ENCODE data around the gene LENG1.
A peak's percentile ranks its signal among the peaks of the same experiment; 100 is the strongest.

The LENG1 gene

DNA sequence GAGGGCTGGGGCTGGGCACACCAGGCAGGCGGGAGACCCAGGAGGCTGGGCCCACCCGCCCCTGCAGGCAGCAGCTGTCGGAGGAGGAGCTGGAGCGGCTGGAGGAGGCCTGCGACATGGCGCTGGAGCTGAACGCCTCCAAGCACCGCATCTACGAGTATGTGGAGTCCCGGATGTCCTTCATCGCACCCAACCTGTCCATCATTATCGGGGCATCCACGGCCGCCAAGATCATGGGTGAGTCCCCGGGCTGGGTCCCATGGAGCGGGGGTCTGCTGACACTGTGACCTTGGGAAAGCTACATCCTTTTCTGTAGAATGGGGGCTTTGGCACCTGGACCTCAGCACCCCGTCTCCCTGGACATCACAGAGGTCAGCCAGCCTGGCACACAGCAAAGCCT, 35.8 kb downstream of the LENG1 start:
- POLR2A ChIA-PET = interaction anchor here (0.8 to 0.9 kb wide), 3 partner anchors 14 to 189 kb away, joined by 3 read pairs; partner anchors contain the start of genes CNOT3 and LILRA5
- TF ChIP-seq ZNF384 (IDR thresholded peaks at IDR 0.05) = no peak
- CTCF ChIA-PET = no interaction called here
- DNase-seq (ENCODE audit: extremely low spot score) = no peak

GRCh38 chr19:54121259-54121658, 38.3 kb downstream of the LENG1 start:
- TF ChIP-seq SUZ12 (IDR thresholded peaks at IDR 0.05) (no peak), LEF1 (IDR thresholded peaks at IDR 0.05; ENCODE audit: borderline replicate concordance) (no peak), ARNT (IDR thresholded peaks at IDR 0.05) (no peak), HDGF (IDR thresholded peaks at IDR 0.05; ENCODE audit: borderline replicate concordance) (no peak), FOXA1 (IDR thresholded peaks at IDR 0.05) (no peak), ELF4 (IDR thresholded peaks at IDR 0.05) (no peak), L3MBTL2 (conservative IDR thresholded peaks at IDR 0.05) (no peak), CTBP1 (IDR thresholded peaks at IDR 0.05; ENCODE audit: borderline replicate concordance) (no peak), ZNF384 (IDR thresholded peaks at IDR 0.05) (no peak), BHLHE40 (IDR thresholded peaks at IDR 0.05; ENCODE audit: borderline replicate concordance) (no peak), TARDBP (IDR thresholded peaks at IDR 0.05) (no peak), PKNOX1 (IDR thresholded peaks at IDR 0.05) (no peak), FOXM1 (IDR thresholded peaks at IDR 0.05; ENCODE audit: borderline replicate concordance) (no peak), FOXK2 (IDR thresholded peaks at IDR 0.05) (no peak)
- DNase-seq (ENCODE audit: extremely low spot score) = no peak
- ChIA-PET POLR2A (no interaction called here), CTCF (no interaction called here)

GRCh38 chr19:54115109-54116063, 44.1 kb downstream of the LENG1 start, which contains the start of the genes PRPF31 and TFPT:
Gene PRPF31, plus strand, starts transcription at chr19:54115754. Its CDS starts 2,525 bp downstream, at chr19:54118279.
Gene TFPT, minus strand, starts transcription at chr19:54115657. Its CDS starts 388 bp downstream, at chr19:54115269.
- CTCF ChIA-PET = no interaction called here
- TF ChIP-seq FOXK2 (IDR thresholded peaks at IDR 0.05) (peak; percentile 71; the same call in 1 of the 2 replicates), PKNOX1 (IDR thresholded peaks at IDR 0.05) (no peak), NFRKB (IDR thresholded peaks at IDR 0.05) (no peak), ZNF384 (IDR thresholded peaks at IDR 0.05) (peak; percentile 71), HDGF (IDR thresholded peaks at IDR 0.05; ENCODE audit: borderline replicate concordance) (no peak), L3MBTL2 (conservative IDR thresholded peaks at IDR 0.05) (peak; percentile 66), SUZ12 (IDR thresholded peaks at IDR 0.05) (peak; percentile 91), BHLHE40 (IDR thresholded peaks at IDR 0.05; ENCODE audit: borderline replicate concordance) (no peak), LEF1 (IDR thresholded peaks at IDR 0.05; ENCODE audit: borderline replicate concordance) (no peak), FOXM1 (IDR thresholded peaks at IDR 0.05; ENCODE audit: borderline replicate concordance) (no peak), TARDBP (IDR thresholded peaks at IDR 0.05) (no peak), CTBP1 (IDR thresholded peaks at IDR 0.05; ENCODE audit: borderline replicate concordance) (peak; percentile 52; the same call in 1 of the 2 replicates), ELF4 (IDR thresholded peaks at IDR 0.05) (peak; percentile 95), FOXA1 (IDR thresholded peaks at IDR 0.05) (no peak), ARNT (IDR thresholded peaks at IDR 0.05) (no peak), SP1 (IDR thresholded peaks at IDR 0.05) (no peak)
- peak; percentile 94 for DNase-seq (ENCODE audit: extremely low spot score)
- POLR2A ChIA-PET = interaction anchor here (0.6 to 5.9 kb wide), 10 partner anchors 10 to 135 kb away, joined by 3 to 28 read pairs (median 4); partner anchors contain the start of genes CNOT3, LENG1, MBOAT7 and NDUFA3

DNA sequence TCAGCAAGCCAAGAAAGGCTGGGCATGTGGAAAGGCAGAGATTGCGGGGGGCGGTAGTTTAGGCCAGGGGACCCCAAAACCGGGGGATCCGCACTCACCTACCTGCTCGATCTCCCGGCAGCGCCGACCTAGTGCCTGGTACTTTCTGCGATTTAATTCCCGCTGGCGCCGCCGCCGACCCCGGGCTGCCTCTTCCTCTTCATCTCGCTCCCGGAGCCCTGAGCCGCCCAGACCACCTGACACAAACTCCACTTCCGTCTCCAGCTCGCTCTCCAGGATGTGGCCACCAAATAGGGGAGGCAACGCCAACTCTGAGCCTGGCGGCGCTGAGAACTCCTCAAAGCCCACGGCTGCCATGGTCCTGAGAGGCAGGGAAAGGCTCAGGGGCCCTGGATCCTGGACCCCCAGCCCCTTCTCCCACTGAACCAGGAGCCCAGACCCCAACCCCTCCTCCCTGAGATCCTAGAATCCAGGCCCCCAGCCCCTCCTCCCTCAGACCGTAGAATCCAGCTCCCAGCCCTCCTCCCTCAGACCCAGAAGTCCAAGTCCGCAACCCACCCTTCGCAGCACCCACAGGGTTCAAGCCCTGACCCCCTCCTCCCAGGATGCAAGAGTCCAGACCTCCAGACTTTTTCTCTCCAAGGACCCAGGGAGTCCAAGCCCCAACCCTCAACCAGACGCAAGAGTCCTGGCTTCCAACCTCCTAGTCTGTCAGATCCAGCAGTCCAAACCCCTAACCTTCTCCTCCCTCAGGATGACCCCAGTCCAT, 45.0 kb downstream of the LENG1 start:
- DNase-seq (ENCODE audit: extremely low spot score) = no peak
- ChIA-PET CTCF (interaction anchor here (1.1 kb wide), 1 partner anchor 19 kb away, joined by 3 read pairs; no protein-coding TSS in a partner anchor), POLR2A (interaction anchor here (0.8 to 5.9 kb wide), 7 partner anchors 12 to 75 kb away, joined by 3 to 28 read pairs (median 4); partner anchors contain the start of genes CNOT3, LENG1, MBOAT7 and NDUFA3)
- TF ChIP-seq SP1 (IDR thresholded peaks at IDR 0.05) = no peak
- TF ChIP-seq NFRKB (IDR thresholded peaks at IDR 0.05) = no peak
- no peak for TF ChIP-seq FOXA1 (IDR thresholded peaks at IDR 0.05)
- no peak for TF ChIP-seq SUZ12 (IDR thresholded peaks at IDR 0.05)
- TF ChIP-seq LEF1 (IDR thresholded peaks at IDR 0.05; ENCODE audit: borderline replicate concordance) = no peak
- TF ChIP-seq FOXM1 (IDR thresholded peaks at IDR 0.05; ENCODE audit: borderline replicate concordance) = no peak
- TF ChIP-seq ZNF384 (IDR thresholded peaks at IDR 0.05) = no peak
- TF ChIP-seq FOXK2 (IDR thresholded peaks at IDR 0.05) = no peak
- TF ChIP-seq BHLHE40 (IDR thresholded peaks at IDR 0.05; ENCODE audit: borderline replicate concordance) = no peak
- no peak for TF ChIP-seq ARNT (IDR thresholded peaks at IDR 0.05)
- no peak for TF ChIP-seq ELF4 (IDR thresholded peaks at IDR 0.05)
- no peak for TF ChIP-seq HDGF (IDR thresholded peaks at IDR 0.05; ENCODE audit: borderline replicate concordance)
- TF ChIP-seq L3MBTL2 (conservative IDR thresholded peaks at IDR 0.05) = no peak
- TF ChIP-seq PKNOX1 (IDR thresholded peaks at IDR 0.05) = no peak
- no peak for TF ChIP-seq TARDBP (IDR thresholded peaks at IDR 0.05)
- no peak for TF ChIP-seq CTBP1 (IDR thresholded peaks at IDR 0.05; ENCODE audit: borderline replicate concordance)

- POLR2A ChIA-PET = no interaction called here
- CTCF ChIA-PET = no interaction called here
- TF ChIP-seq ARNT (IDR thresholded peaks at IDR 0.05) (no peak), NFRKB (IDR thresholded peaks at IDR 0.05) (no peak), HDGF (IDR thresholded peaks at IDR 0.05; ENCODE audit: borderline replicate concordance) (no peak), ELF4 (IDR thresholded peaks at IDR 0.05) (no peak), FOXM1 (IDR thresholded peaks at IDR 0.05; ENCODE audit: borderline replicate concordance) (no peak), CTBP1 (IDR thresholded peaks at IDR 0.05; ENCODE audit: borderline replicate concordance) (no peak)
- DNase-seq (ENCODE audit: extremely low spot score) = no peak
Measured at GRCh38 chr19:54109651-54110050, 49.9 kb downstream of the LENG1 start.

All from HEK293T (cell line).